Thymus (tissue), 11 donors: ENCODE measurements around the gene ETF1. TPM values are rescaled to one million over a fixed set of nuclear protein-coding genes. Genes with fewer than 3 reads are reported as not detected.
"Not testable (repeated sequence)": the region's sequence is repeated elsewhere in the genome, so short reads cannot be mapped to it uniquely, and the experiment has no call there.

ENCODE experiments used
- DNase-seq, 9 donors: peaks; one replicate each; pipeline ENCODE4 v3.0.0-alpha.2; 2013; ENCODE audit warnings: low spot score in 9 of 9, low read depth in 6 of 9, missing footprints in 1 of 9
- H3K27ac ChIP-seq, 2 donors: one replicate each; pipeline ENCODE4 v1.5.1; 2013; ENCODE audit warnings: control low read depth in 1 of 2, low read depth in 1 of 2, low read length in 1 of 2, mild to moderate bottlenecking in 1 of 2, moderate library complexity in 1 of 2
- H3K27me3 ChIP-seq, 2 donors: one replicate each; pipeline ENCODE4 v1.5.1; 2013; ENCODE audit warnings: low read length in 1 of 2; ENCODE audit not compliant: control insufficient read depth in 2 of 2, insufficient read depth in 1 of 2
- H3K36me3 ChIP-seq, 2 donors: one replicate each; pipeline ENCODE4 v1.5.1; 2013; ENCODE audit warnings: low read length in 1 of 2, mild to moderate bottlenecking in 1 of 2, moderate library complexity in 1 of 2; ENCODE audit not compliant: control insufficient read depth in 2 of 2, insufficient read depth in 2 of 2
- H3K4me1 ChIP-seq, 2 donors: one replicate each; pipeline ENCODE4 v1.5.1; 2013; ENCODE audit warnings: low read length in 2 of 2; ENCODE audit not compliant: control insufficient read depth in 2 of 2, insufficient read depth in 2 of 2
- H3K4me3 ChIP-seq, 2 donors: one replicate each; pipeline ENCODE4 v1.5.1; 2013; ENCODE audit warnings: low read length in 2 of 2, control low read depth in 1 of 2, mild to moderate bottlenecking in 1 of 2
- H3K9me3 ChIP-seq, 2 donors: one replicate each; pipeline ENCODE4 v1.5.1; 2013; ENCODE audit warnings: low read length in 1 of 2, mild to moderate bottlenecking in 1 of 2; ENCODE audit not compliant: control insufficient read depth in 2 of 2, insufficient read depth in 1 of 2
- WGBS: extraction: QIAGEN DNeasy Blood & Tissue Kit; methylation state at CpG from one replicate; pipeline ENCODE4 v1.1.7; 2013; 5-methylcytosine and 5-hydroxymethylcytosine counted together
- polyA plus RNA-seq: library from polyadenylated mRNA; stranded (reverse); fragments of 200-250 nt; gene quantifications from one replicate; pipeline ENCODE4 v1.2.3, GENCODE V29; 2013
- total RNA-seq: library from RNA; stranded (reverse); fragments of 120-200 nt; gene quantifications from one replicate; pipeline ENCODE4 v1.2.4, GENCODE V29; 2013
- donor health status: healthy.

ETF1 gene
- total and polyA plus RNA-seq, 2 donors: 54.8 to 56.8 TPM

GRCh38 chr5:138527170-138527569 lies 15.9 kb downstream of the ETF1 start:
- no peak for DNase-seq
- Histone ChIP-seq H3K27ac (no peak overlapping the region), H3K4me1 (no peaks in the 10 kb centered on the region), H3K27me3 (no peaks in the 10 kb centered on the region), H3K4me3 (no peak overlapping the region), H3K9me3 (no peaks in the 10 kb centered on the region), H3K36me3 (peaks cover 2 to 12% of the 10 kb centered on the region in 2 donors)
- 92% methylated on average over 1 of the region's 1 CpG for WGBS

DNA sequence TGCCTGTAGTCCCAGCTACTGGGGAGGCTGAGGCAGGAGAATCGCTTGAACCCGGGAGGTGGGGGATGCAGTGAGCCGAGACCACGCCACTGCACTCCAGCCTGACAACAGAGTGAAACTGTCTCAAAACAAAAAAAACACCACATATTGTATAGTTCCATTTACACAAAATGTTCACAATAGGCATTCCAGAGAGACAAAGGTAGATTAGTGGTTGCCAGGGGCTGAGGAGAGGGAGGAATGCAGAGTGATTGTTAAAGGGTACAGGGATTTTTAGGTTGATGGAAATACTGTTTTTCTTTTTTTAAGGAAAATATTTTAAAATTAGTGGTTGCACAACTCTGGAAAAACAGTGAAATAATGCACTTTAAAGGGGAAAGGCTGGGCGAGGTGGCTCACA lies 19.6 kb downstream of the ETF1 start:
- no peaks in the 10 kb centered on the region for H3K9me3 ChIP-seq
- WGBS: 98% methylated on average over 5 of the region's 5 CpGs
- DNase-seq: no peak
- no peak overlapping the region for H3K27ac ChIP-seq
- H3K4me1 ChIP-seq: no peaks in the 10 kb centered on the region
- H3K27me3 ChIP-seq: no peaks in the 10 kb centered on the region
- peaks cover 2 to 10% of the 10 kb centered on the region in 2 donors for H3K36me3 ChIP-seq
- H3K4me3 ChIP-seq: no peak overlapping the region

DNA sequence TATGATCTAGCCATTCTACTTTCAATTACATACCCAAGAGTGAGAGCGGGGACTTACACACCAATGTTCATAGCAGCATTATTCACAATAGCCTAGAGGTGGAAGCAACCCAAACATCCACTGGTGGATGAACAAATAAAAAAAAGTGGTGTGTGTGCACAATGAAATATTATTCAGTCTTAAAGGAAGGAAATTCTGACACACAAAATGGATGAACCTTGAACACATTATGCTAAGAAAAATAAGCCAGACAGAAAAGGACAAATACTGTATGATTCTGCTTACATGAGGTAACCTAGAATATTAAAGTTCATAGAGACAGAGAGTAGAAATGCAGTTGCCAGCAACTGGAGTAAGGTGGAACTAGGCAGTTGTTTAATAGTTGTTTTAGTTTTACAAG lies 22.1 kb downstream of the ETF1 start:
- DNase-seq: no peak
- H3K4me3 ChIP-seq: no peak overlapping the region
- 100% methylated on average over 1 of the region's 1 CpG for WGBS
- H3K36me3 ChIP-seq: peaks cover 19 to 28% of the 10 kb centered on the region in 2 donors
- no peak overlapping the region for H3K27ac ChIP-seq
- H3K9me3 ChIP-seq: no peaks in the 10 kb centered on the region
- H3K4me1 ChIP-seq: no peaks in the 10 kb centered on the region
- no peaks in the 10 kb centered on the region for H3K27me3 ChIP-seq

GRCh38 chr5:138517437-138517836 lies 25.6 kb downstream of the ETF1 start:
- no peaks in the 10 kb centered on the region for H3K27me3 ChIP-seq
- no peak overlapping the region for H3K4me3 ChIP-seq
- no peak for DNase-seq
- 98% methylated on average over 4 of the region's 4 CpGs for WGBS
- no peaks in the 10 kb centered on the region for H3K9me3 ChIP-seq
- no peak overlapping the region for H3K27ac ChIP-seq
- peaks cover 44 to 59% of the 10 kb centered on the region in 2 donors for H3K36me3 ChIP-seq
- no peaks in the 10 kb centered on the region for H3K4me1 ChIP-seq

DNA sequence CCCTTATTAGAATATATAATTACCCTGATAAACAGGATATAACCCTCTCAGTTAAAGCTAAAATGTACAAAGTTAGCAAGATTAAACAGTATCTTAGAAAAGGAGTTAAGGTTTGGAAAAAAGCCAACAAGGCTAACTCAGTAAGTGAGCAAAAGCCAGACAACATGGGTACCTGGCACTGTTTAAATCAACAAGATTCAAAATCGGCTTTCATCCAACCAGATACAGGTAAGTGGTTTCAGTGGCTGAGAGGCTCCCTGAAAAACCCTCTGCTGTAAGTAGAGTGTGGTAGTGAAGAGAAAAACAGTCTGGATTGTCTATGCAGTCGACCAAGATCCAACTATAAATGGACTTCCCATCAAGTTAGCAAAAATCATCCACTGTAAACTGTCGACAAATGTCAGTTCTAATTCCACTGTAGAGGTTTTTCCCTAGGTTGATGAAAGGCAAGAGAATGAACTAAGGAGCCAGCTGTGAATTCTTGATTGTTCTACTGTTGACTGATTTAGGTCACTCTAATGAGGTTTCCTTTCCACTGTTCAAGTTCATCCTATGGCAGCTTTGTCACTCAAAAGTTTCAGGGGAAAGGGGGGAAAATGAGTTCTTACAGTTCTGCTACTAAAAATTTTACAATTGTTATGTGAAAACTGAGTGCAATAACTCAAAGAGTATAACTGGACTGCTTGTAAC lies 27.3 kb downstream of the ETF1 start:
- Histone ChIP-seq H3K4me1 (no peaks in the 10 kb centered on the region), H3K9me3 (no peaks in the 10 kb centered on the region), H3K27ac (no peak overlapping the region), H3K36me3 (peaks cover 51 to 74% of the 10 kb centered on the region in 2 donors), H3K27me3 (no peaks in the 10 kb centered on the region), H3K4me3 (no peak overlapping the region)
- WGBS: 97% methylated on average over 3 of the region's 3 CpGs
- DNase-seq: no peak

- no peaks in the 10 kb centered on the region for H3K9me3 ChIP-seq
- no peak overlapping the region for H3K4me3 ChIP-seq
- peaks cover 61 to 86% of the 10 kb centered on the region in 2 donors for H3K36me3 ChIP-seq
- no peak for DNase-seq
- 98% methylated on average over 1 of the region's 1 CpG for WGBS
- no peaks in the 10 kb centered on the region for H3K27me3 ChIP-seq
- H3K4me1 ChIP-seq: no peaks in the 10 kb centered on the region
- no peak overlapping the region for H3K27ac ChIP-seq
Observed at GRCh38 chr5:138514021-138514420, 29.0 kb downstream of the ETF1 start.

GRCh38 chr5:138508958-138509357 lies 34.1 kb downstream of the ETF1 start:
- Histone ChIP-seq H3K4me3 (no peak overlapping the region), H3K27me3 (no peaks in the 10 kb centered on the region), H3K4me1 (peaks cover 0 to 5% of the 10 kb centered on the region in 2 donors), H3K36me3 (peaks cover 45 to 65% of the 10 kb centered on the region in 2 donors), H3K9me3 (no peaks in the 10 kb centered on the region), H3K27ac (no peak overlapping the region)
- no peak for DNase-seq
- WGBS: 96% methylated on average over 3 of the region's 3 CpGs

DNA sequence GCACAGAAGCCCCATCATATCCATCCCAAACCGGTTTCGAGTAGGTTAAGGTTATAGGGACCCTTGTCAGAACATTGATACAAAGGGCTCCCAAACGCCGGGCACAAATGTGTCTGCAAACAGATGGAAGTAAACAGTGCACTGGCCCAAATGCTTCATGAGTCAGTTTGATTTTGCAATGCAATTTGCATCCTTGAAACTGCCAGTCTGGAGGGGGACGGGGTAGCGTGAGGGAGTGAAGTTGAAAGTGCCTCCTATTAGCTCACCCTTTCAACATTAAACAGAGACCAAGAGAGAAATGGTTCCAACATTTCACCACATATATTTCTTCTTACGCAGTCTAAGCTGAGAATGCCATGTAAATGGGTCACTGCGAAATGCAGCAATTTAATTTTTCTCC lies 35.6 kb downstream of the ETF1 start:
- peaks cover 37 to 54% of the 10 kb centered on the region in 2 donors for H3K36me3 ChIP-seq
- H3K4me1 ChIP-seq: not testable (repeated sequence)
- WGBS: 97% methylated on average over 8 of the region's 8 CpGs

GRCh38 chr5:138506370-138507306 lies 36.4 kb downstream of the ETF1 start:
- no peak overlapping the region for H3K27ac ChIP-seq
- 97% methylated on average over 10 of the region's 10 CpGs for WGBS

More for the DNA sequence above, 35.6 kb downstream of the ETF1 start:
- not testable (repeated sequence) for H3K27ac ChIP-seq, DNase-seq, H3K9me3 ChIP-seq, H3K27me3 ChIP-seq, H3K4me3 ChIP-seq

More at GRCh38 chr5:138506370-138507306, 36.4 kb downstream of the ETF1 start:
- no peak overlapping the region for H3K4me3 ChIP-seq
- peaks cover 34 to 47% of the 10 kb centered on the region in 2 donors for H3K36me3 ChIP-seq
- DNase-seq: no peak
- H3K27me3 ChIP-seq: no peaks in the 10 kb centered on the region
- H3K9me3 ChIP-seq: no peaks in the 10 kb centered on the region
- H3K4me1 ChIP-seq: peaks cover 0 to 6% of the 10 kb centered on the region in 2 donors
